Measurements from ENCODE around the gene RASSF8. TPM values are rescaled to one million over a fixed set of nuclear protein-coding genes. Genes with fewer than 3 reads are reported as not detected.

Gene RASSF8
- total RNA-seq, 1 donor = 97.4 TPM

GRCh38 chr12:26080911-26081310, 122.4 kb downstream of the RASSF8 start:
- Histone ChIP-seq H3K36me3 (ENCODE audit: insufficient read depth, low read length) (peaks cover under 1% of the 10 kb centered on the region), H3K27me3 (ENCODE audit: insufficient read depth, low read length) (no peaks in the 10 kb centered on the region), H3K79me2 (ENCODE audit: insufficient read depth, low read length) (no peaks in the 10 kb centered on the region), H3K4me1 (ENCODE audit: insufficient read depth, low read length) (no peaks in the 10 kb centered on the region), H3K27ac (ENCODE audit: low read depth, low read length) (no peak overlapping the region), H3K9me3 (ENCODE audit: low read depth, low read length) (no peaks in the 10 kb centered on the region), H3K4me3 (ENCODE audit: insufficient read depth, low read length) (no peak overlapping the region), H2AFZ (ENCODE audit: low read length) (no peak overlapping the region), H3K4me2 (ENCODE audit: insufficient read depth, low read length) (no peak overlapping the region), H4K20me1 (ENCODE audit: insufficient read depth, low read length) (no peaks in the 10 kb centered on the region)
- no peak for DNase-seq (ENCODE audit: insufficient read length, low spot score, missing footprints)
- no peak for TF ChIP-seq CTCF (IDR thresholded peaks at IDR 0.05; ENCODE audit: extremely low read depth, low read depth, low read length)

- Histone ChIP-seq H2AFZ (ENCODE audit: low read length) (no peak overlapping the region), H3K27ac (ENCODE audit: low read depth, low read length) (no peak overlapping the region), H3K27me3 (ENCODE audit: insufficient read depth, low read length) (no peaks in the 10 kb centered on the region), H3K36me3 (ENCODE audit: insufficient read depth, low read length) (no peaks in the 10 kb centered on the region), H3K79me2 (ENCODE audit: insufficient read depth, low read length) (no peaks in the 10 kb centered on the region), H3K4me3 (ENCODE audit: insufficient read depth, low read length) (no peak overlapping the region), H3K9me3 (ENCODE audit: low read depth, low read length) (no peaks in the 10 kb centered on the region), H3K4me2 (ENCODE audit: insufficient read depth, low read length) (no peak overlapping the region), H3K4me1 (ENCODE audit: insufficient read depth, low read length) (peaks cover 6% of the 10 kb centered on the region), H4K20me1 (ENCODE audit: insufficient read depth, low read length) (no peaks in the 10 kb centered on the region)
- TF ChIP-seq CTCF (IDR thresholded peaks at IDR 0.05; ENCODE audit: extremely low read depth, low read depth, low read length) = no peak
- no peak for DNase-seq (ENCODE audit: insufficient read length, low spot score, missing footprints)
Measured at GRCh38 chr12:26086936-26087335, 128.5 kb downstream of the RASSF8 start.

- Histone ChIP-seq H3K27ac (ENCODE audit: low read depth, low read length) (no peak overlapping the region), H3K79me2 (ENCODE audit: insufficient read depth, low read length) (no peaks in the 10 kb centered on the region), H3K4me3 (ENCODE audit: insufficient read depth, low read length) (no peak overlapping the region), H3K27me3 (ENCODE audit: insufficient read depth, low read length) (no peaks in the 10 kb centered on the region), H3K4me2 (ENCODE audit: insufficient read depth, low read length) (no peak overlapping the region), H2AFZ (ENCODE audit: low read length) (no peak overlapping the region), H3K9me3 (ENCODE audit: low read depth, low read length) (no peaks in the 10 kb centered on the region), H3K4me1 (ENCODE audit: insufficient read depth, low read length) (peaks cover 6% of the 10 kb centered on the region), H3K36me3 (ENCODE audit: insufficient read depth, low read length) (no peaks in the 10 kb centered on the region), H4K20me1 (ENCODE audit: insufficient read depth, low read length) (no peaks in the 10 kb centered on the region)
- no peak for DNase-seq (ENCODE audit: insufficient read length, low spot score, missing footprints)
- no peak for TF ChIP-seq CTCF (IDR thresholded peaks at IDR 0.05; ENCODE audit: extremely low read depth, low read depth, low read length)
Measured at GRCh38 chr12:26088998-26089397, 130.5 kb downstream of the RASSF8 start.

- Histone ChIP-seq H3K4me1 (ENCODE audit: insufficient read depth, low read length) (peaks cover 6% of the 10 kb centered on the region), H3K27me3 (ENCODE audit: insufficient read depth, low read length) (no peaks in the 10 kb centered on the region), H3K4me3 (ENCODE audit: insufficient read depth, low read length) (no peak overlapping the region), H2AFZ (ENCODE audit: low read length) (no peak overlapping the region), H3K4me2 (ENCODE audit: insufficient read depth, low read length) (no peak overlapping the region), H4K20me1 (ENCODE audit: insufficient read depth, low read length) (no peaks in the 10 kb centered on the region), H3K36me3 (ENCODE audit: insufficient read depth, low read length) (no peaks in the 10 kb centered on the region), H3K9me3 (ENCODE audit: low read depth, low read length) (no peaks in the 10 kb centered on the region), H3K27ac (ENCODE audit: low read depth, low read length) (no peak overlapping the region), H3K79me2 (ENCODE audit: insufficient read depth, low read length) (no peaks in the 10 kb centered on the region)
- no peak for TF ChIP-seq CTCF (IDR thresholded peaks at IDR 0.05; ENCODE audit: extremely low read depth, low read depth, low read length)
- no peak for DNase-seq (ENCODE audit: insufficient read length, low spot score, missing footprints)
Measured at GRCh38 chr12:26090836-26091510, 132.5 kb downstream of the RASSF8 start.
